HG02763 (cell line): ENCODE results near the gene SYT15B.
"Not testable (repeated sequence)": the region's sequence is repeated elsewhere in the genome, so short reads cannot be mapped to it uniquely, and the experiment has no call there.

Experiments
- ATAC-seq: cut with Tn5 transposase; IDR thresholded peaks from one replicate; pipeline ENCODE4 v1.9.1; 2021; ENCODE audit warnings: mild to moderate bottlenecking, moderate library complexity; ENCODE audit not compliant: unreplicated experiment

Gene SYT15B

GRCh38 chr10:47730911-47731310, 32.5 kb downstream of the SYT15B start:
- ATAC-seq: not testable (repeated sequence)

DNA sequence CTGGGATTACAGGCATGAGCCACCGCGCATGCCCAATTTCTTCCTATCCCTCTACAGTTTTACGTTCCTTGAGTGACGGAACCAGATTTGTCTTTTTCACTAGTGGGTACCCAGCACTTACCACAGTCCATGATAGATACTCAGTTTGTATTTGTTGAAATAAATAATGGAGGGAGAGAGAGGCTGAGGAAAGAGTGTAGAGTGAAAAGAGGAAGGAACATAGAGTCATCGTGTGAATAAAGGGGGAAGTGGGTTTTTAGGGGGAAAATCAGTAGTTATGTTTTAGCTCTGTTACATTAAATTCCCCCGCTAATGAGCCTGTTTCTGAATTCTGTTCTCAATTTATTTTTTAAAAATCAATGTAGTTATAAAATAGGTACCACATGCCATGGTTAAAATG, 37.7 kb downstream of the SYT15B start:
- not testable (repeated sequence) for ATAC-seq

GRCh38 chr10:47725047-47725446, 38.3 kb downstream of the SYT15B start:
- not testable (repeated sequence) for ATAC-seq

DNA sequence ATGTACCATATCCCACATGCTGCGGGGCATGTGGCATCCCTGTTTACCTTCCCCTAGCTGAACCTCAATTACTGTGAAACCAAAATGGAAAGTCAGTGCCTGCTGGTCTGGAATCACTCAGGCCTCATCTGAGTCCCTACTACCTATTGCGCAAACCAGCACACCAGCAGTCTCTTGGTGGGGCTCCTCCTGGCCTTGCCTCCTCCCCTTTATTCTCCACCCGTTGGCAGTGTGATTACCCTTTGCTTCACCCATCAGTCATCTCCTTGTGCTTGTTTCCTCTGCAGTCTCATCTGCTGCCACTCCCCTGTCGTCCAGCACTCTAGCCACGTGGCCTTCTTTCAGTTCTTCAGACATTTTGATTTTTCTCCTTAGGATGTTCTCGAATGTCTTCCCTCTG, 39.3 kb downstream of the SYT15B start:
- ATAC-seq: not testable (repeated sequence)

DNA sequence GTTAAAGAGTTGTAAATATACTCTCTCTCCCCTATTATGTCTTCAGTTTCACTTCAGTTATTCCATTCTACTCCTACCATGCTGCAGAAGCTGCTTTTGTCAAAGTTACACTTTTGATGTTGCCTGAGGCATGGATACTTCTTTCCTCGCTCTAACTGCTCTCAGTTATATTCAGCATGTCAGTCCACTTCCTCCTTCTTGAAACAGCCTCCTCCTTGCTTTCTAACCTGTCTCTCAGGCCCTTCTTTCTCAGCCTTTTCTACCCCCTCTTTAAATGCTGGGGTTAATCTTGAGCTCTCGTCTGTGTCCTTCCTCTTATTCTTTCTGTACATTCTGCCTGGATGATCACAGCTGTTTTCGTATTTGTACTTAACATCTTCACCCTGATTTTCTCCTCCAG, 40.0 kb downstream of the SYT15B start:
- ATAC-seq: not testable (repeated sequence)

- ATAC-seq: not testable (repeated sequence)
These were observed 46.2 kb downstream of the SYT15B start for GRCh38 chr10:47717011-47717769.
